Endothelial cell of hepatic sinusoid (primary cell): ENCODE data around the gene GPRIN2.

Experiments
- in situ Hi-C: cut with HindIII; loops from 2 replicates; pipeline ENCODE4 v1.10.0; 2017; ENCODE audit warnings: low sequenced_read_pairs

GPRIN2 gene

DNA sequence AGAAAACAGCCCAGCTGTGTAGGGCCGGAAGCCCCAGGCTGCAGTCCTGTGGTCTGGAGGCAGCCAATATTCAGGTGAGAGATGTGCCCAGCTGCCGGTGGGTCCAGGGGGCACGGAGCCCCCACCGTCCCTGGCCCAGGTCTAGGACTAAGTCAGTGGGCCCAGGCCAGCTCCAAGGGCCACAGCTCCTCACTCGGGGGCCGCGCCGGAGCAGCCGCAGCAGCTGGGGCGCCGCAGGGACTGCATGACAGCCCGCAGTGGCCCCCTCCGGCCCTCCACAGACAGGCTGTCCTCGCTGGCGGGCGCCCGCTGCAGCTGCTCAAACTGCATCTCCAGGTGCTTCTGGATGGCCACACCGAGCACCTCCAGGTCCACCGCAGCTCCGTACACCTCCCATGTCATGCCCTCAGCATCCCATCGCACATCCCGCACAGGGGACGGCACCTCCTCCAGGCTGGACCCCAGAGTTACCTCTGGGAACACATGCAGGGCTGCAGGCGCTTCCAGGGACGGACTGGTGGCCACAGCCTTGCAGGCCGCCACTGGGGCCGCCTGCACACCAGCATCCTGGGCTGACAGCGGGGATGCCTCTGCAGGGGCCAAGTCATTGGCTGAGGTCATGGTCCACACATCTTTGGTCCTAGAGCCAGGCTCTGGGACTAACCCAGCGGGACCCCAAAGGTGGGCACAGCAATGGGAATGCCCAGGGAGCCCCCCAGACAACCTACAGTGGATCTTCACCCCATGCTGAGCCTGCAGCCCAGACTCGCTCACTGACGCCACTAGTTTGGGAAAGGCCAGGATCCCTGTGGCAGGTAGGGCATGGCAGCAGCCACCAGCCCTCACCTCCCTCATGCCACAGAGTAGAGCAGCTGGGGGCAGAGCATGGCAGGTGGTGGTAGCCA is 7.0 kb downstream of the GPRIN2 start:
- in situ Hi-C loops: no loop called here

DNA sequence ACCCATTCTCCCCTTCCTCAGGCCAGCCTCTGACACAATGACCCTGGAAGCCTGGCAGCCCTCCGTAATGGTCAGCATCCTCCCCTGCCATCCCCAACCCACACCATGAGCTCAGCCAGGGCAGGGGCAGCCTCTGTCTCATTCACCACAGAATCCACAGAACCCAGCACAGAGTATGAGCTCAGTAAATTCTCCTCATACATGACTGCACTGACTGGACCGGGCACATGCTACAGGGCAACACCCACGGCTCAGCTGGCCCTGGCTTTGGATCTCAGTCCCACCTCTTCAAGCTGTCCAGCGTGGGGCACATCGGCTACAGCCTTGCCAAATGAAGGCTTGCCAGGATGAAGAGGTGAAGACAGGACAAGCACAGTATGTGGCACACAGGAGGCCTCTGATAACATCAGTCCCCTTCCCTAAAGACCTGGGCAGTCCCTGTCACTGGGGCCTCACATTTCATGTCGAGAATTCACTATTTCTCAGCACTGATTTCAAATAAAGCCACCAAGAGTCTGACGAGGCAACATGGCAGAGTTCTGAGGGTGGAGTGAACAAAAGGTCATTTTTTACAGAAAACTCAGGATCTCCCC is 7.9 kb downstream of the GPRIN2 start:
- in situ Hi-C loops: no loop called here

DNA sequence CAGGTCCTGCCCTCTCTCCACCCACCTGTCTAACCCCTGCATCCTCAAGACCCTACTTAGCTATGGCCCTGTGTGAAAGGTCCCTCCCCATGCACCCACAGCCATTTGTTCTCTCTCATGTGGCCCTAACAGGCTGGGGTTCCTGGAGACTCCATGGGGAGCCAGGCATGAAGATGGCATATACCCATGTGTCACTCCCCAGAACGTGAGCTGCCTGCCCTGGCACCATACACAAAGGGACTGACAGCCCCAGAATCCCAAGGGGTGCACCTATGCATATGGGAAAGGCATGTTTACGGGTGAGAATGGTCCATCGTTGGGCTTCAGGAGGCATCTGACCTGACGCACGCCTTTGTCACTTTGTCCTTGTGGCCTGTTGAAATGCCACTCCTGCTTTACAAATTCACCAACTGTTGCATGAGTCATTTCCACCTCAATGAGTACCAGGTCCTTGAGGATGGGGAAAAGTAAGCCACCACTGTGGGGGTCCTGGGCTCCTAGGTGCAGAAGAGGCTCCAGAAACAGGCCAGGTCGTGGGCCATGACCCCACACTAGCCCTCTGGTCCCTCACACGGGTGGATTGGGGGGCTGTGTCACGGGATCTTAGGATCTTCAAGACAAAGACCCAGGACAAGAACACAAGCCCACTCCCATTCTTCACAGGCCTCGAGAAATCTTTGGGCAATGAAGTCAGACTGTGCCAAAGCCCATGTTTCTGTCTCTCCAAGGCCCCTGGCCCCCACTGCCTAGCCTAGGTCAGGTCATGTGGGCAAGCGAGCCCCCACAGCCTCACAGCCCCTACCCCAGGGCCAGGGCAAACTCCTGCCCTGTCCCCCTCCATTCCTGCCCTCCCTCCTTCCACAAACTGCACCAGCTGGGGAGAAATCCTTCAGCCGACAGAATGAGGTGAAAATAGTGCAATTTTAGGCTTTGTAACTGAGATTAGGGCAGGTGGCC is 8.6 kb downstream of the GPRIN2 start:
- in situ Hi-C loops: no loop called here

DNA sequence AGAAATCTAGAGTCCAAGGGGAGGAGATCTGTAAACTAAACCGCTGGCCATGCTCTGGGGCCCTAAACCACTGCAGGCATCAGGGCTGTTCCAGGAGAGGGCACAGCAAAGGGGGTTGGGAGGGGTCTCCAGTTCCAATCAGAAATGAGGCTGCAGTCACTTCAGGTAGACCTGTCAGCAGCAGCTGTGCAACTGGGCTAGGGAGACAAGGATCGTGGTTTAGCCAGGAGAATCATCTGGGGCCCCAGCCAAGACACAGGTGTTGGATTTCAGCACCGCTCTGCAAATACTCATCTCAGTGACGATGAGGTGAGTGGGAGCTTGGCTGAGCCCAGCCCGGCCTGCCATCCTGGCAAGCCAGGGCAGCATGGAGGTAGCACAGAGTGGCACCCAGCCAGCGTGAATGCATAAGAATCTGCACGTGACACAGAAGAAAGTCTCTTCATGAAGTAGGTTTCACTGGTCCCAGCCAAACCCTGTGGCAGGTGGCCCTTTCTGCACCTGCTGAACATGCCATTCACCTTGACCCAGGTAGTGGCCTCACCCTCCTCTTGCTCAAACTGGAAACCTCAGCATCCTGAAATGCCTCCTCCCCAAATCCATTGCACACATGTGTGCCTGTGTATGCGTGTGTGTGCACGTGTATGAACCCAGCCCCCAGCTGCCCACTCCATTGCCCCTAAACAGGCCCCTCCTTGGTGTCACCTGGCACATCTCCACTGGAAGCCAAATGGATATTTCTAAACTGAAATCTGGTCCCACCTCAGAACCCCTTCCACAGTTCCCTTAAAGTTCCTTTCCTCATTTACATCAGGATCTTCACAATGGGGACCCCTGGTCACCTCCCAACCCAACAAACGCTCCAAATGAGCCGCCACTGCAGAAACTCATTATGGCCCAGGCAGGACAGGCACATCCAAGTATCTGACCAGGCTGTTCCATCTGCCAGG is 9.6 kb downstream of the GPRIN2 start:
- in situ Hi-C loops: no loop called here

DNA sequence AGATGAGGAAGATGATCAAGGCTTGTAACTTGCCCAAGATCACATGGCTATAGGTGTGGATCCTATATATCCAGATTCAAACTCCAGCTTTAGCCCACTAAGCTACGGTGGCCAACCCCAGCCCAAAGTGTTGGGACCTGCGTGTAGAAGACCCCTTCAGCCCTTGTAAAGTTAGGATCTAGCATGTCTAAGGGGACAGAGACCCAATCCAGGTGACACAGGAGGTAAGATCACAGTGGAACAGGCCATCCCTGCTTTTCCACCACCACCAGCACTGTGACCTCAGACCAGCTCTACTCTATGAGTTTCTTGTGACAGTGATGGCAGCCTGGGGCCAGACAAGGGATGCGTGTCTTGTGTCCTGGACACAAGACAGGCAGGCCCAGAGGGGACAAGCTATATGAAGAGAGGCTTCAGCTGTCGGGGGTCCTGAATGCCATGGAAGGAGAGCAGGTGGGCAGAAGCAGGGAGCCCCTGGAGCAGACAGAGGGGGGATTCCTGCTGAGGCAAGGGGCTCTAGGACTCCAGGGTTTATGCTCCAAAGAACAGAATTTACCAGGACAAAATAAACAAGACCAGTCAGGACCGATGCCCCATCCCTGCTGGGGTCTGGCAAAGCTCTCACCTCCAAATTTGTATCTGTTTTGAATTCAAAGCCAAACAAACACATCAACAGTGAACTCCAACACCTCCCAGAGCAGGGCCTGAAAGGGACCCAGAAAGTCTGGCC is 10.4 kb downstream of the GPRIN2 start:
- in situ Hi-C loops: no loop called here

DNA sequence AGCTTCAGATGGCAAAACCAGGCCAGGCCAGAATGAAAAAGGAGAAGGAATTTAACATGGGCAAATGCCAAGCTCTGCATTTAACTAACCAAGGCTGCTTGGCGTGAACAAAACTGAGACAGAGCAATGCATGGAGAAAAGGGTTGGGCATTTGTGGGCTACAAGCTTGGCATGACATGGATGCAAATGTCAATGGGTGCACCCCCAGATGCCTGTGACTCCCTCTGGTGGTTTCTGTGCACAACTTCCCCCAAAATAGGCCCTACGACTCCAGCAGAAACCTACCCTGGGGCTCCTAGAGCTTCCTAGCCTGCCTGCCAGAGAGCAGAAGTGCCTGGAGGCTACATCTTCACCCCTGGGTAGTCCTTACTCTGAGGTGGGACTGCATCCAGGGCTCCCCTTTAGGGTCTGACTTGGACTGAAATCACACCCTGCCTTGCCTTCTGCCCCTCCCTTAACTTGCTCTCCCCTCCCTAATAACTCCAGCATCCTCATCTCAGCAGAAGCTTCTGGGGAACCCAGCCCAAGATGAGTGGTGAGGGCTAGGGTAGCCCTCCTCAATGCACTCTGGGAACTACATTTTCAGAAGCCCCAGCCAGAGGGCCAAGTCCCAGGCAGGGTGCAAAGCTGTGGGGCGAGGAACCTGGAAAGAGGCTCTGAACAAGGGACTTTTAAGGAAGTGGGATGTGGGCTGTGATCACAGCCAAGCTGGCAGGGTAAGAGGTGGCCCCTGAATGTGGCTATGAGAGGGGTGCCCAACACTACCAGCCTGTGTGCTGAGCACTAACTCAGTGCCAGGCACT is 11.3 kb downstream of the GPRIN2 start:
- in situ Hi-C loops: no loop called here

DNA sequence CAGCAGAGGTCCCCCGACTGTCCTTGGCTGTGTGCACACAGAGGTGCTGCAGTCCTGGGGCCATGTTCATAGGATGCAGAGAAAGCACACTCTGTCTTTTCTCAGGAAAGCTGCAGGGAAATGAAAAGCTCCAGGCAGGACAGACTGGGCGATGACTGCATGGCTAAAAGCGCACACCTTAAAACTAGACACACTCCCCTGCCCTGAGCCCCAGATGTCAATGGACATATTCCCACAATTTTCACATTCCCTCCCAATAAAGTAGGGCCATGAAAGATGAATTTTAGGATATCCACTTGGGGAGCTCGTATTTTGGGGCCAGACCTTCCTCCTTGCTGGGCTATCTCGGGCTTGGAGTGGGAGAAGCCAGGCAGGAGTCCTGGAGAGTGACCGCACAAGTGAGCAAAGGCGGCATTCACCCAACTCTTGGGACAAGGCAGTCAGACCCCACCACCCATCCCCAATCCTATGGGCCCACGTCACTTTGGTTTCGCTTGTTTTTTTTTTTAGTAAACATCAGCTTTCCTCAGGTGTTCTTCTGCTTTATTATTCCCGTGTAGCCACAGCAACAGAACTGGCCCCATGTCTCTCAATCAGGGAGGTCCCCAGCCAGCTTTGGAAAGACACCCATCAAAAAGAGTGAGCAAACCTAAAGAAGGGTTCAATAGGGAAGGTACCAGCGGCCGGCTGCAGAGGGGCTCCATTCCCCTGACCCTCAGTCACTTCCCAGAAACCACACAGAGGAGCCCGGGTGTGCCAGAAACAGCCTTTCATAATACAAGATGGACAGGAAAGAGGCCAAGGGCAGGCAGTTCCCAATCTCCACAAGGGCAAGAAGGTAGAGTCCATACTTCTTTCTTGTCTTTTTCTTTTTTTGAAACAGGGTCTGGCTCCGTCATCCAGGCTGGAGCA is 12.7 kb downstream of the GPRIN2 start:
- in situ Hi-C loops: no loop called here

DNA sequence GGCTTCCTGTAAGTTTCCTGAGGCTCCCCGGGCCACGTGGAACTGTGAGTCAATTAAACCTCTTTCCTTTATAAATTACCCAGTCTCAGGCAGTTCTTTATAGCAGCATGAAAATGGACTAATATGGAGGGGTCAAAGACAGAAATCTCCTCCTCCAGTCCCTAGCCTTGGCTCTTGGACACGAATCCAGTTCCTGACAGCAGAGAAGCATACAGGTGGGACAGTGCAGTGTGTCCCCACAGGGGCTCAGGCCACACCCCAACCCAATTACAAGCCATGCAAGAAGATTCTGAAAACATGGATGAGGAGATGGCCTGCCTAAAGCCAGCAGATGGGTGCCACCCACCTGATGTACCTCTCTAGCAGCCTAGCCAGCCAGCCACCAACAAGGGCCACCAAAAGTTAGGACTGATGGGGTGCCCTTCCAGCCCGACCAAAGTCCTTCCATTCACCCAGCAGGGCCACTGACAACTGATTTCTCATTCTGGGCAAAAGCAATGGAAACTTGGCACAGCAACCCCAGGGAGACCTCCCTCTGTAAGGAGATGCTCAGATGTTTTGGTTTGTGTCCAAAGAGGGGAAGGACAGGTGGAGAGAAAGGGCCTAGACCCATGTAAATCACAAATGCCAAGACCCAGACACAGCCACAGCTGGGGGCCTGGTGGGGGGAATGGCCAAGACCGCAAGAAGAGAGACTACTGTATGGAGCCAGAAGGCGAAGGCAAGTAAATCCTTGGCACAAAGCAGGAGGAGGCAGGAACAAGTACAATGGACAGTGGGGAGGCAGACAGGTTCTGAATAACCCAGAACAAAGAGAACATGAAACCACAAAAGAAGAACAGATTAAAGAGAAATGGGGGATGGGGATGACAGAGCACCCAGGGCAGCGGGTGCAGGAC is 13.6 kb downstream of the GPRIN2 start:
- in situ Hi-C loops: no loop called here

DNA sequence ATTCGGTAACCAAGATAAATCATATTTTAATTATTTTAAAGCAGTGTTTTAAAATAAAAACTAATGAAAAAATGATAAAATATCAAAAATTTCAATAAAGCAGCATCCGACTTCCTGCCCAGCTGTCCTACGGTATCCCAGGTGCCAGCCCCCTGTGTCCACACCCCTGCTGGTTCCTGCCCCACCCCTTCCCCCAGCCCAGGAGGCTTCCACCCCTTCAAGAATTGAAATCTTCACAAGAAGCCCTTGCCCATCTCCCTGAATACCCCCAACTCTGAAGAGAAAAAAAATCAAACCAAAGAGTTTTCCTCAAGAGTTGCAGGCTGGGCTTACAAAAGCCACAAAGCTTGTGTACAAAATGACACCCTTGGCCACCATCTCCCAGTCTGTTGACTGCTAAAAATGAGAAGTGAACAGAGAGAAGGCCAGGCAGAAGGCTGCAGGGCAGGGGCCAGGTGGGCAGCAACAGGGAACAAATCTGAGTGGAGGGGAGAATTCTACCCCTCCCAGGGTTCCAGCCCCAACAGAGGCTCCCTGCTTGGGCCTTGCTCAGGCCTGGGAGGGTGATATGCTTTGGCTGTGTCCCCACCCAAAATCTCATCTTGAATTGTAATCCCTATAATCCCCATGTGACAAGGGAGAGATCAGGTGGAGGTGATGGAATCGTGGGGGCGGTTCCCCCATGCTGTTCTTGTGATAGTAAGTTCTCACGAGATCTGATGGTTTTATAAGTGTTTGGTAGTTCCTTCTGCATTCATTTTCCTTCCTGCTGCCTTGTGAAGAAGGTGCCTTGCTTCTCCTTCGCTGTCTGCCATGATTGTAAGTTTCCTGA is 14.5 kb downstream of the GPRIN2 start:
- in situ Hi-C loops: no loop called here

DNA sequence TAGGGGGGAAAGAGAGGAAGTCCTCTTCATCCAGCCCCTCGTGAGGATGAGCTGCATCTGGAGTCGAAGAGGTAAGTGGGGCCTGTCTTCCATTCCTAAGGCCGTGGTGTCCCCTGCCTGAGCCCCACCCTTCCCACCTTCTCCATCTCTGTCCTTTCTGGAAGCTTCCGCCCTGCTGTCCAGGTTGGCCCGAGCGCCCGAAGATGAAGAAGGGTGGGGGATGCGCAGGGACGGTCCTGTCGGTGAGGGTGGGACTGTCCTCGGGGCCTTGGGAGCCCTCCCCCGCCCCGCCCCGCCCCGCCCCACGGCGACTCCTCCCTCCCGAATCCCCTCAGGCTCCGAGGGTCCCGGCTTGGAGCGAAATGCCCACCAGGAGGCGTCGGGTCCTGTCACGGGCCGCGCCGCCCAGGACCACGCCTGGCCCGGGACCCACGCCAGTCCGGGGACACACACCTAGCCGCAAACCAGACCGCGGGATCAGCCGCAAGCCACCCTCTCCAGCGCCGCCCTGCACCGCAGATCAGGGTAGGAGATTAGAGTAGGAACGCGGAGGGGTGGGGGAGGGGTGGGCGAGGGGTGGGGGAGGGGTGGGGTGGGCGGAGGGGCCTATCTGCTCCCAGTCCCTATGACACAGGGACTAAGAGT is 15.3 kb downstream of the GPRIN2 start:
- in situ Hi-C loops: no loop called here

DNA sequence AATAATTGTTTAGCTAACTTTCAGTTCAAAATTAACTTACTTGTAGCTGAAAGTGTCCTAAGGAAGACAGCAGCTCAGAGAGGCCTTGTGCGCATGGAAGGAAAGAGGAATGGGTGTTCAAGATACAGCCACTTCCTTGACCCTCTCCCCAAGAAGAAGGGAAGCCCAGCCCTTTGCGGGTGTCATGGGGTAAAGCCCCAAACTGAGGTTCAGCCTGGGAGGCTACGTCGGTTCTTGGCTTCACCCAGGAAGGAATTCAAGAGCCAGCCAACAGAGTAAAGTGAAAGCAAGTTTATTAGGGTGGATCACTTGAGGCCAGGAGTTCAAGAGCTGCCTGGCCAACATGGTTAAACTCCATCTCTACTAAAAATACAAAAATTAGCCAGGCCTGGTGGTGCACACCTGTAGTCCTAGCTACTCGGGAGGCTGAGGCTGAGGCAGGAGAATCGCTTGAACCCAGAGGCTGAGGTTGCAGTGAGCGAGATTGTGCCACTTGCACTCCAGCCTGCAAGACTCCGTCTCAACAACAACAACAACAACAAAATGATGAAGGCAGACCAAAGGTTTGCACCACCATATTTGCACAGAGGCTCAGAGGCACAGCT is 15.9 kb downstream of the GPRIN2 start:
- in situ Hi-C loops: no loop called here

DNA sequence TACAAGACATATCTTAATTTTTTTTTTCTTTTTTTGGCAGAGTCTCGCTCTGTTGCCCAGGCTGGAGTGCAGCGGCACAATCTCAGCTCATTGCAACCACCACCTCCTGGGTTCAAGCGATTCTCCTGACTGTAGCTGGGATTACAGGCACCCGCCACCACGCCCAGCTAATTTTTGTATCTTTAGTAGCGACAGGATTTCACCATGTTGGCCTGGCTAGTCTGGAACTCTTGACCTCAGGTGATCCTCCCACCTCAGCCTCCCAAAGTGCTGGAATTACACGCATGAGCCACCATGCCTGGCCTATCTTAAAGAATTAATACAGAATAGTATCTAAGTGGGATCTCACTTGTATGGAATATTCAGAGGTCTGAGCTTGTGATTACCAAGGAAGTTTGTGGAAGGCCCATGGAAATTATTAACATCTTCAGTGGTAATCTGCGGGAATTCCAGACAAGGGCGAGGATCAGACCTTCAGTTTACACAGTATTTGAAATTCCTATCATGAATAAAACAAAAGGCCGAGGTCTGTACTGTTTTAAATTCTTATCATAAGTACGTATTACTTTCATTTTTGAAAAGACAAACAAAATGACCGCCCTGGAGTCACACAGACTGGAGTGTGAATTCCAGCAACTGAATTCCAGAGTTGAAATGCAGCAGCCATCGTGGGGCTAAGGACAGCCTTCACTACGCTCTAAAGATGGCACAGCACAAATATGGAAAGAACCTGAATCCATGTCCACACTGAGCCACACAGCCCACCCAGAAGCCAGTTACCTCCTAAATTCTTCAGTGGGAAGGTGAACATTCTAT is 16.7 kb downstream of the GPRIN2 start:
- in situ Hi-C loops: no loop called here

DNA sequence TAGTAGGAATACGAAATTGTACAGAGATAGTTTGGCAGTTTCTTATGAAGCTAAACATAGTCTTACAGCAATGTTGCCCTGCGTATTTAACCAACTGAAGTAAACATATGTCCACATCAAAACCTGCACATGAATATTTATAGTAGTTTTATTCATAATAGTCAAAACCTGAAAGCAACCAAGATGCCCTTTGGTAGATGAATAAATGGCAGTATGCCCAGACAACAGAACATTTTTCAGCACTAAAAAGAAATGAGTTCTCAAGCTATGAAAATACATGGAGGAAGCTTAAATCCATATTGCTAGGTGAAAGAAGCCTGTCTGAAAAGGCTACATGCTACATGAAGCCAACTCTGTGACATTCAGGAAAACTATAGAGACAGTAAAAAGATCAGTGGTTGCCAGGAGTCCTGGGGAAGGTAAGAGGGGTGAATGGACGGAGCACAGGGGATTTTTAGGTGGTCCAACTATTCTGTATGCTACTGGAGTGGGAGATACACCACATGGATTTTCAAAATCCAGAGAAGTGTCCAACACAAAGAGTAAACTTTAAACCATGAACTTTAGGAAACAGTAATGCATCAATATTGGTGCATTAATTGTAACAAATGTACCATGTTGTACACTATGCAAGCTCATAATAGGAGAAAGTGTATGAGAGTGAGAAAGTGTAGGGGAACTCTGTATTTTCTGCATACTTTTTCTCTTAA is 17.6 kb downstream of the GPRIN2 start:
- in situ Hi-C loops: no loop called here
